Measurements from ENCODE around the gene AK5.

- TF ChIP-seq, protein P1, sequence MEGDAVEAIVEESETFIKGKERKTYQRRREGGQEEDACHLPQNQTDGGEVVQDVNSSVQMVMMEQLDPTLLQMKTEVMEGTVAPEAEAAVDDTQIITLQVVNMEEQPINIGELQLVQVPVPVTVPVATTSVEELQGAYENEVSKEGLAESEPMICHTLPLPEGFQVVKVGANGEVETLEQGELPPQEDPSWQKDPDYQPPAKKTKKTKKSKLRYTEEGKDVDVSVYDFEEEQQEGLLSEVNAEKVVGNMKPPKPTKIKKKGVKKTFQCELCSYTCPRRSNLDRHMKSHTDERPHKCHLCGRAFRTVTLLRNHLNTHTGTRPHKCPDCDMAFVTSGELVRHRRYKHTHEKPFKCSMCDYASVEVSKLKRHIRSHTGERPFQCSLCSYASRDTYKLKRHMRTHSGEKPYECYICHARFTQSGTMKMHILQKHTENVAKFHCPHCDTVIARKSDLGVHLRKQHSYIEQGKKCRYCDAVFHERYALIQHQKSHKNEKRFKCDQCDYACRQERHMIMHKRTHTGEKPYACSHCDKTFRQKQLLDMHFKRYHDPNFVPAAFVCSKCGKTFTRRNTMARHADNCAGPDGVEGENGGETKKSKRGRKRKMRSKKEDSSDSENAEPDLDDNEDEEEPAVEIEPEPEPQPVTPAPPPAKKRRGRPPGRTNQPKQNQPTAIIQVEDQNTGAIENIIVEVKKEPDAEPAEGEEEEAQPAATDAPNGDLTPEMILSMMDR (conservative IDR thresholded peaks at IDR 0.05; ENCODE audit: low read length), result no peak
- no peak for TF ChIP-seq EZH2phosphoT487 (IDR thresholded peaks at IDR 0.05; ENCODE audit: borderline replicate concordance)
Measured at GRCh38 chr1:77524038-77524437, 242.2 kb downstream of the AK5 start.

Data from Loucy (cell line).